ENCODE measurements around the gene HPCAL1. TPM values are rescaled to one million over a fixed set of nuclear protein-coding genes. Genes with fewer than 3 reads are reported as not detected.
"Not testable (repeated sequence)": the region's sequence is repeated elsewhere in the genome, so short reads cannot be mapped to it uniquely, and the experiment has no call there.

The HPCAL1 gene
- 56.8 and 60.3 TPM in 2 replicates for total RNA-seq (2014; rRNA removed; shearing (Covaris generic))

- H3K27me3 ChIP-seq (replicated peaks): no peaks in the 10 kb centered on the region
- H3K4me3 ChIP-seq: peak within 1 kb of the TSS; percentile 75
- no peaks in the 10 kb centered on the region for H3K9me3 ChIP-seq (replicated peaks)
- no peaks in the 10 kb centered on the region for H3K36me3 ChIP-seq
- H3K27ac ChIP-seq: peak within 1 kb of the TSS; percentile 52
- H3K4me1 ChIP-seq (replicated peaks): peaks cover 49% of the 10 kb centered on the region
- peak; percentile 86 to 87 for DNase-seq (ENCODE audit: low read depth in 1 of 2, low spot score in 2 of 2)
These were observed at the start of gene HPCAL1 for GRCh38 chr2:10302479-10303180. Gene HPCAL1 (plus strand): TSS chr2:10302904. CDS start chr2:10419758, 116,854 bp downstream.

DNA sequence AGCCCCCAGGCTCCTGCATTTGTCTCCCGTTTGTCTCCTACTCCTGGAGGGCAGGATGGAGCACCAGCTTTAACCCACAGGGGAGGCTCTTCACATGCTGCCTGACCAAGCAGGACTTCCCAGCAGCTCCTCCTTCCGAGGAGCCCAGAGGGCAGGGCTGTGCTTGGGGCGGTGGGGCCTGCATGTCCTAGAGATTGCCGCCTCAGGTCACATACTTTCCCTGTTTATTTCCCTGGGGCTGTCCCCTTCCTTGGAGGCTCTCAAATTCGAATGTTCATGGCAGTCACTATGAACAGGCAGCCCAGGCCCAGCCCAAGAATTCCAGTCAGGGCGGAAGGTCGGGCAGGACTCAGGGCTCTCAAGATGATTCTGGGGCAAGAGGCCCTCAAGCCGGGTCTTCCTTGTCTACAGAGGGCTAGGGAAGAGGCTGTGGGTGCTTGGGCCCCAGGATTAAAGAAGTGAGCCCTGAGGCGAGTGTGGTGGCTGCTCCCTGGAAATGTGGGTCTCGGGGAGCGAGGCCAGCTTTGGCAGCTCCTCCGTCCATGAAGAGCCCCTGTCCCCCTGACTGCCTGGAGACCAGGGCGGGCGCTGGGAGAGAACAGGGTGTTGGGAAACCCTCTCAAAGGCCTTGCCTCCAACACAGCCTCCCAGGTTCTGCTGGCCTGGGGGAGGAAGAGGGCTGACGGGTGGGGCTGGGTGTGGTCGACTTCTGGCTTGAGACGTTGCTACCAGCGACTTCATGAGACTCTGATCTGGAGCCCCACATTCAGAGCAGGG is 48.9 kb upstream of the HPCAL1 start:
- Histone ChIP-seq H3K4me1 (replicated peaks) (no peaks in the 10 kb centered on the region), H3K9me3 (replicated peaks) (0 out of 2 replicates have a peak, but pooled peaks cover 10% of the 10 kb centered on the region), H3K27me3 (replicated peaks) (no peaks in the 10 kb centered on the region), H3K4me3 (no peak overlapping the region), H3K36me3 (no peaks in the 10 kb centered on the region), H3K27ac (no peak overlapping the region)
- DNase-seq (ENCODE audit: low read depth in 1 of 2, low spot score in 2 of 2): no peak

DNA sequence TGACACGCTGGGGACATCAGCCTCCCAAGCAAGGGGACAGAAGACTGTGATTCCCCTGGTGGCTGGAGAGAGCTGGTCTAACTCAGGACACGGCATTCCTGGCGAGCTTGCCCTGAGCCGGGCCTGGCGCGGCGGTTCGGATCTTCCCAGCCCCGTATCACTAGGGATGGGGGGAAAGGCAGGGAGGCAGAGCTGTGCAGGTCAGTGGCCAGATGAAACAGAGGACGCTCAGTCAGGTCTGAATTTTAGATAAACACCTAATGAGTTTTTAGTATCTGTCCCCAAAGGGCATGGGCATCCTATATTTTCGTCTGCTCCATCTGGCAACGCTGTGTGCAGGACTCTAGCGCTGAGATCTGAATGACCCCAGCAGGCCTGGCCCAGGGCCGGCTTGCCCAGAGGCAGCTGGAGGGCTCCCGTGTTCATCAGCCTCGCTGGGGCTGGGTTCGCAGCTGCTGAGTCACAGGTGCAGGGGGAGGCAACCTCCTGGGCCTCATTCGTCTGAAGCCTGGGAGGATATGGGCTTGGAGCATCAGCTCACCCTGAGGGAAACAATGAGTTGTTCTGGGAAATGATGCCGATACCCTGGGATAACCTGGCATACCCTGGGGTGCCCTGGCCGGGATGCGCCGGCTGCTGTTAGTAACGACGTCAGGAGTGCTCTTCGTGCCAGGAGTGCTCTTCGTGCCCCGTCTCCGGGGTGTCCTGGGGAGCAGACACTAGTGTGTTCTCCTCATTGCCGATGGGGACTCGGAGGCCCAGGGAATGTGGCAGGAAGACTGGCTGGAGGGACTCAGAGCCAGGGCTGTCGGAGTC is 48.1 kb upstream of the HPCAL1 start:
- Histone ChIP-seq H3K27ac (no peak overlapping the region), H3K4me1 (replicated peaks) (no peaks in the 10 kb centered on the region), H3K36me3 (no peaks in the 10 kb centered on the region), H3K9me3 (replicated peaks) (0 out of 2 replicates have a peak, but pooled peaks cover 7% of the 10 kb centered on the region), H3K4me3 (no peak overlapping the region), H3K27me3 (replicated peaks) (no peaks in the 10 kb centered on the region)
- DNase-seq (ENCODE audit: low read depth in 1 of 2, low spot score in 2 of 2): no peak

GRCh38 chr2:10255189-10256030 is 47.3 kb upstream of the HPCAL1 start:
- no peaks in the 10 kb centered on the region for H3K27me3 ChIP-seq (replicated peaks)
- no peak for DNase-seq (ENCODE audit: low read depth in 1 of 2, low spot score in 2 of 2)
- no peaks in the 10 kb centered on the region for H3K4me1 ChIP-seq (replicated peaks)
- H3K27ac ChIP-seq: no peak overlapping the region
- H3K9me3 ChIP-seq (replicated peaks): 0 out of 2 replicates have a peak, but pooled peaks cover 3% of the 10 kb centered on the region
- H3K36me3 ChIP-seq: no peaks in the 10 kb centered on the region
- no peak overlapping the region for H3K4me3 ChIP-seq

- Histone ChIP-seq H3K4me1 (replicated peaks) (no peaks in the 10 kb centered on the region), H3K27me3 (replicated peaks) (no peaks in the 10 kb centered on the region), H3K27ac (no peak overlapping the region), H3K4me3 (no peak overlapping the region), H3K36me3 (no peaks in the 10 kb centered on the region), H3K9me3 (replicated peaks) (no peaks in the 10 kb centered on the region)
- no peak for DNase-seq (ENCODE audit: low read depth in 1 of 2, low spot score in 2 of 2)
These were observed 46.6 kb upstream of the HPCAL1 start for GRCh38 chr2:10256031-10256514.

DNA sequence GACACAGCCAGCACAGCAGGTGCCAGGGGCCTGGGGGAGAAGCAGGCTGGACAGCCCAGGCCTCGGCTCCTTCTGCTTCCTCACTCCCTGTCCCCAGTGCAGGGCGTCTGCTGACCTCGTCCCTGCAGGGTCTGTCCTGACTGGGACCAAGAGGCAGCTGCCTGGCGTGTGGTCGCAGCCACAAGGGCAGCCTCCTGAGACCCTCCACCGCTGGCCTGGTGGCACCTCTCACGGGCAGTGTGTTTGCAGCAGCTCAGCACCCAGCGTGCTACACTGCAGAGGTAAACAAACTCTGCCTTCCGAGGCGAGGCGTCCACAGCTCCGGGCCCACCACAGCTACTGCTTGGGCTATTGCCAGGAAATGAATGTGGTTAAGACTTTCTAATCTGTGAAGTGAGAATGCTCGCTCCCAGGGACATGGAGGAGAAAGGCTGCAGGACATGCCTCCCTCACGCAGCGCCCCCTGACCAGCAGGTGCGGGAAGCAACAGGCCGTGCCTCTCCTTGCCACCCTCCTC is 46.1 kb upstream of the HPCAL1 start:
- H3K27ac ChIP-seq: no peak overlapping the region
- DNase-seq (ENCODE audit: low read depth in 1 of 2, low spot score in 2 of 2): no peak

DNA sequence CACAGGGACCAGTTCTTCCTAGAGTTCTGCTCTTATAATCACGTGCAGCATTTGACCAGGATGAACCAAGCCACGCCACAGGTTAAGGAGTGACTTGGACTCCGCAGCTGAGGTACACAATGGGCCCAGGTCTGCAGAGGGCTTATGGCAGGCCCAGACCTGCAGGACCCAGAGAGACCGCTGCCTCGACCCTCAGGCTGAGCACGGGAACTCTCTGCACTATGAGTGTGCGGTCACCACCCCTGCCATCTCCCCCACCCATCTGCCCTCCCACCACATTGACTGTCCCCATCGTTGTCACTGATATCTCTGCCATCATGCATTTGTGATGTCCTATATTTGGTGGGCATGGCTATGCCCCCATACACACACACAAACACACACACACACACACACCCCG is 45.7 kb upstream of the HPCAL1 start:
- Histone ChIP-seq H3K27me3 (replicated peaks) (no peaks in the 10 kb centered on the region), H3K4me1 (replicated peaks) (no peaks in the 10 kb centered on the region), H3K27ac (no peak overlapping the region), H3K4me3 (no peak overlapping the region), H3K36me3 (no peaks in the 10 kb centered on the region), H3K9me3 (replicated peaks) (no peaks in the 10 kb centered on the region)
- DNase-seq (ENCODE audit: low read depth in 1 of 2, low spot score in 2 of 2): no peak

More for the DNA sequence above, 46.1 kb upstream of the HPCAL1 start:
- H3K9me3 ChIP-seq (replicated peaks): no peaks in the 10 kb centered on the region
- no peaks in the 10 kb centered on the region for H3K36me3 ChIP-seq
- no peaks in the 10 kb centered on the region for H3K27me3 ChIP-seq (replicated peaks)
- H3K4me1 ChIP-seq (replicated peaks): no peaks in the 10 kb centered on the region
- H3K4me3 ChIP-seq: no peak overlapping the region

- no peak overlapping the region for H3K4me3 ChIP-seq
- H3K36me3 ChIP-seq: no peaks in the 10 kb centered on the region
- no peaks in the 10 kb centered on the region for H3K4me1 ChIP-seq (replicated peaks)
- H3K27ac ChIP-seq: no peak overlapping the region
- H3K9me3 ChIP-seq (replicated peaks): no peaks in the 10 kb centered on the region
- H3K27me3 ChIP-seq (replicated peaks): no peaks in the 10 kb centered on the region
- no peak for DNase-seq (ENCODE audit: low read depth in 1 of 2, low spot score in 2 of 2)
These were observed 45.1 kb upstream of the HPCAL1 start for GRCh38 chr2:10257500-10258147.

GRCh38 chr2:10258326-10258725 is 44.4 kb upstream of the HPCAL1 start:
- no peak overlapping the region for H3K27ac ChIP-seq
- no peaks in the 10 kb centered on the region for H3K36me3 ChIP-seq
- H3K4me1 ChIP-seq (replicated peaks): no peaks in the 10 kb centered on the region
- no peaks in the 10 kb centered on the region for H3K27me3 ChIP-seq (replicated peaks)
- DNase-seq (ENCODE audit: low read depth in 1 of 2, low spot score in 2 of 2): no peak
- no peaks in the 10 kb centered on the region for H3K9me3 ChIP-seq (replicated peaks)
- H3K4me3 ChIP-seq: no peak overlapping the region

DNA sequence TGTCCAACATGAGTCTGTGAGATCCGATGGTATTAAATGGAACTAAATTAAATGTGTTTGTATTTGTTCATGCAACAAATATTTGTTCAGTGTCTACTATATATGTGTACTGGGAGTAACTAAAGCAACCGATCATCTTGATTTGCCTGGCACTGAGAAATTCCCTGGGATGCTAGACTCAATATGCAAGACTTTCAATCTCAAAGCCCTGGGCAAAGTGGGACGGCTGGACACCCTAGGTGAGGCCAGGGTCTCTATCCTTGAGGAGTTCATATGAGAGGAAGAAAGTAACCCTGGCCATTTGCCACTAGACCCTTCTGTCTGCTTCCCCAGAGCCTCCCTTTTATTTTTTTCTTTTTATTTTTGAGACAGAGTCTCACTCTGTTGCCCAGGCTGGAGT is 44.0 kb upstream of the HPCAL1 start:
- H3K4me1 ChIP-seq (replicated peaks): no peaks in the 10 kb centered on the region
- H3K4me3 ChIP-seq: no peak overlapping the region
- no peaks in the 10 kb centered on the region for H3K27me3 ChIP-seq (replicated peaks)
- no peaks in the 10 kb centered on the region for H3K36me3 ChIP-seq
- H3K9me3 ChIP-seq (replicated peaks): no peaks in the 10 kb centered on the region
- no peak for DNase-seq (ENCODE audit: low read depth in 1 of 2, low spot score in 2 of 2)
- H3K27ac ChIP-seq: no peak overlapping the region

DNA sequence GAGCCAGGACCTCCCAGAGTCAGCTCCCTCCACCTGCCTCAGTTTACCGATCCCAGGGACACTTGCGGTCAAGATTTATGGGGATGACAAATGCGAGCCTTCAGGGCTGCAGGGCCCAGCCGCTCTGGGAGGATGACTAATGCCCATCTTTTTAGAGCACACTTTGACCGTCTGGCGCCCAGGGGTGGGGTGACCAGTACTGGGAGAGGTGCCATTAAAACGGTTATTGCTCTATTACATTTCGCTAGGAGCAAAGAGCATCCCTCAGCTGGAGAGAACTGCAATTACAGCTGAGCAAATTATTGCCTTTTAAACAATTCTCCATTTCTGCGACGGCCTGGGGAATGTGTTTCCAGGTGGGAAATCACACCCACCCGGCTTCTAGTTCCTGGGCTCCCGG is 42.6 kb upstream of the HPCAL1 start:
- no peaks in the 10 kb centered on the region for H3K36me3 ChIP-seq
- no peak overlapping the region for H3K4me3 ChIP-seq
- no peaks in the 10 kb centered on the region for H3K4me1 ChIP-seq (replicated peaks)
- DNase-seq (ENCODE audit: low read depth in 1 of 2, low spot score in 2 of 2): no peak
- H3K27ac ChIP-seq: no peak overlapping the region
- no peaks in the 10 kb centered on the region for H3K27me3 ChIP-seq (replicated peaks)
- H3K9me3 ChIP-seq (replicated peaks): no peaks in the 10 kb centered on the region

- H3K36me3 ChIP-seq; H3K27me3 ChIP-seq (replicated peaks); H3K27ac ChIP-seq; H3K9me3 ChIP-seq (replicated peaks); H3K4me3 ChIP-seq; DNase-seq (ENCODE audit: low read depth in 1 of 2, low spot score in 2 of 2): not testable (repeated sequence)
- H3K4me1 ChIP-seq (replicated peaks): peaks cover 11% of the 10 kb centered on the region
These were observed 39.2 kb upstream of the HPCAL1 start for GRCh38 chr2:10263526-10263925.
